MCF 10A (cell line): ENCODE results near the gene RFPL3. TPM values are rescaled to one million over a fixed set of nuclear protein-coding genes. Genes with fewer than 3 reads are reported as not detected.
A peak's percentile ranks its signal among the peaks of the same experiment; 100 is the strongest.

Experiments
- BruUV-seq: library from RNA; stranded (reverse); fragments of 400-500 nt; replicated peaks from 2 replicates; lab custom pipeline; 2021; lab: Mats Ljungman, UMichigan
- CTCF ChIA-PET: fragments of 300-600 bp; sonication (Branson Sonifier 250); formaldehyde crosslinking; extraction: SDS; loops from one replicate; lab custom pipeline; 2021; ENCODE audit warnings: antibody characterized with exemption, inconsistent platforms; lab: Yijun Ruan, JAX
- POLR2A ChIA-PET: fragments of 300-600, 350-650 bp; sonication (Branson Sonifier 250); formaldehyde crosslinking; extraction: SDS; loops from one replicate; lab custom pipeline; 2020; ENCODE audit warnings: antibody characterized with exemption, inconsistent platforms; lab: Yijun Ruan, JAX
- DNase-seq: peaks from one replicate; pipeline ENCODE4 v3.0.0-alpha.2; 2018; ENCODE audit not compliant: unreplicated experiment
- H3K27ac Mint-ChIP-seq: one replicate; pipeline ENCODE4 v1.8.0; 2022; ENCODE audit warnings: mild to moderate bottlenecking, low read depth, mixed read lengths; ENCODE audit not compliant: unreplicated experiment
- H3K27me3 Mint-ChIP-seq: one replicate; pipeline ENCODE4 v1.8.0; 2022; ENCODE audit warnings: mixed read lengths; ENCODE audit not compliant: insufficient read depth, unreplicated experiment
- H3K36me3 Mint-ChIP-seq: one replicate; pipeline ENCODE4 v1.8.0; 2022; ENCODE audit warnings: mild to moderate bottlenecking, moderate library complexity, mixed read lengths; ENCODE audit not compliant: insufficient read depth, unreplicated experiment
- H3K4me1 Mint-ChIP-seq: one replicate; pipeline ENCODE4 v1.8.0; 2022; ENCODE audit warnings: mixed read lengths; ENCODE audit not compliant: insufficient read depth, unreplicated experiment
- H3K4me3 Mint-ChIP-seq: one replicate; pipeline ENCODE4 v1.8.0; 2022; ENCODE audit warnings: mild to moderate bottlenecking, moderate library complexity, mixed read lengths; ENCODE audit not compliant: unreplicated experiment
- H3K9me3 Mint-ChIP-seq: one replicate; pipeline ENCODE4 v1.8.0; 2022; ENCODE audit warnings: mixed read lengths; ENCODE audit not compliant: unreplicated experiment
- intact Hi-C: fragments of 100-400 bp; cut with micrococcal nuclease; formaldehyde crosslinking; loops from 2 replicates; pipeline ENCODE4 v1.14.1; 2022
- total RNA-seq: library from RNA; stranded (reverse); gene quantifications from 2 replicates; pipeline ENCODE4 v1.2.3, GENCODE V29; 2022
- TF ChIP-seq, protein P1 (sequence below): fragments of 200-600 bp; IDR thresholded peaks from one replicate; pipeline ENCODE4 v1.8.0; 2022; ENCODE audit warnings: antibody characterized with exemption, mild to moderate bottlenecking; ENCODE audit not compliant: unreplicated experiment

RFPL3 gene
- total RNA-seq, 1 experiment from 2014 or later = not detected

DNA sequence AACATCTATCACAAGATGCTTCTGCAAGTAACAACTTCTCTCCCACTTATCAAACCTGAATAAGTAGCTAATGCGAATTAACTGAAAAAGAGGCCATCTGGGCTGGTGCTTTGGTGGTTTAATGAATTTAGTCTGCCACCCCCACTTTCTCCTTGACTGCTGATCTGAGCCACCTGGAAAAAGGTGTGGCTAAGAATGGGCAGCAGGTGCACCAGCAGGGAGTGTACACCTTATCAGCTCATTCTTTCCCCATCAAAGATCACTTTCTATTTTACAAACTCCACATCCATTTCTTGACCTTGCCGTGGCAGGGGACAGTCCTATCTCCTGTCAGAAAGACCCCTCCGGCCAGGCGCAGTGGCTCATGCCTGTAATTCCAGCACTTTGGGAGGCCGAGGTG is 6.5 kb downstream of the RFPL3 start:
- intact Hi-C loops = no loop called here
- Mint-ChIP-seq H3K27ac (no peak overlapping the region), H3K4me1 (no peaks in the 10 kb centered on the region), H3K36me3 (no peaks in the 10 kb centered on the region), H3K9me3 (no peaks in the 10 kb centered on the region), H3K4me3 (no peak overlapping the region), H3K27me3 (peaks cover 100% of the 10 kb centered on the region)
- ChIA-PET CTCF (interaction anchor here (0.6 to 0.8 kb wide), 2 partner anchors 98 to 100 kb away, joined by 3 read pairs; partner anchors contain the start of gene BPIFC), POLR2A (no interaction called here)
- no peak for DNase-seq
- BruUV-seq = no TSS peak
- TF ChIP-seq, protein P1, sequence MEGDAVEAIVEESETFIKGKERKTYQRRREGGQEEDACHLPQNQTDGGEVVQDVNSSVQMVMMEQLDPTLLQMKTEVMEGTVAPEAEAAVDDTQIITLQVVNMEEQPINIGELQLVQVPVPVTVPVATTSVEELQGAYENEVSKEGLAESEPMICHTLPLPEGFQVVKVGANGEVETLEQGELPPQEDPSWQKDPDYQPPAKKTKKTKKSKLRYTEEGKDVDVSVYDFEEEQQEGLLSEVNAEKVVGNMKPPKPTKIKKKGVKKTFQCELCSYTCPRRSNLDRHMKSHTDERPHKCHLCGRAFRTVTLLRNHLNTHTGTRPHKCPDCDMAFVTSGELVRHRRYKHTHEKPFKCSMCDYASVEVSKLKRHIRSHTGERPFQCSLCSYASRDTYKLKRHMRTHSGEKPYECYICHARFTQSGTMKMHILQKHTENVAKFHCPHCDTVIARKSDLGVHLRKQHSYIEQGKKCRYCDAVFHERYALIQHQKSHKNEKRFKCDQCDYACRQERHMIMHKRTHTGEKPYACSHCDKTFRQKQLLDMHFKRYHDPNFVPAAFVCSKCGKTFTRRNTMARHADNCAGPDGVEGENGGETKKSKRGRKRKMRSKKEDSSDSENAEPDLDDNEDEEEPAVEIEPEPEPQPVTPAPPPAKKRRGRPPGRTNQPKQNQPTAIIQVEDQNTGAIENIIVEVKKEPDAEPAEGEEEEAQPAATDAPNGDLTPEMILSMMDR = no peak

DNA sequence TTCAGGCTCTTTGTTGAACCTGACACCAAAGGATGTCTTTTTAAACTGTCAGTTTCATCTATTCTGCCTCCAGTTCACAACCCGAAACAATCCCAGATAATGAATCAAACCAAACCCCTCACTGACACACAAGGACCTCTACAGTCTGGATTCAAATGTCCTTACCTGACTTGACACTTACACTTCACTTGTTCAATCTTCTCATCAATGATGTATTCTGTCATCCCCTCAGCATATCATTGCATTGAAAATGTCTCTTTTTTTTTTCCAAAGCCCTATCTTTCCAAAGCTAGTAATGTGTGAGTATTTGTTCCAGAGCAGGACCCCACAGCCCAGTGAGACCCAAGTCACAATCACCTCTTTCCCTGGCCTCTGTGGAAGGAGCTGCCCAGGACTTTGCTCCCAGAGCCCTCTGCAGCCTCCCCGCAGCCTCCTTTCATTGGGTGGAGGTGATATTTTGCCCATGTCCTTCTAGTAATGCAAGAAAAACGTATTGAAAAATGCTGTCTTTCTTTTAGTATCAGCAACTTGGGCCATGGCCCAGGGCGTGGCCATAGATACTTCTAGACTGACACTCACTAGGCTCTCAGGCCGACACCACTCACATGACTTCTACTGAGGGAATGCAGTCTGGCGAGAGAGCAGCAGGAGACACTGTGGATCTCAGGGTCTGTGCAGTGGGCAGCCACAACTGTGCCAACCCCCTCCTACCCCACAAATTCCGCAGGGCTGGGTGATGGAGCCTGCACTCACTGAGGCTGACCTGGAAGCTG is 18.2 kb downstream of the RFPL3 start:
- peaks cover 47% of the 10 kb centered on the region for H3K27me3 Mint-ChIP-seq

DNA sequence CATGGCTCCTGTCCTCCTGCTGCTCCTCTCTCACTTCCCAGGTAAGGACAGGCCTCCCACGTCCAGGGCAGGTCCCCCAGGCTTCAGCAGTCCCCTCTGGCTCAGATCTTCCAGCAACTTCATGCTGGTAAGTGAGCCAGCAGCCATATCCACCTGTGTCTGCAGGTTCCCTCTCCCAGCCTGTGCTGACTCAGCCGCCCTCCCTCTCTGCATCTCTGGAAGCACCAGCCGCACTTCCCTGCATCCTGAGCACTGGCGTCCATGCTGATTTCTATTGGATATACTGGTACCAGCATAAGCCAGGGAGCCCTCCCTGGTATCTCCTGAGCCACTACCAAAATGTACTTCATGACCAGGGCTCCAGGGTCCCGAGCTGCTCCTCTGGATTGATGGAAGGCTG is 19.0 kb downstream of the RFPL3 start:
- DNase-seq = no peak
- peaks cover 47% of the 10 kb centered on the region for H3K27me3 Mint-ChIP-seq
- no peaks in the 10 kb centered on the region for H3K4me1 Mint-ChIP-seq
- no peaks in the 10 kb centered on the region for H3K36me3 Mint-ChIP-seq
- no peaks in the 10 kb centered on the region for H3K9me3 Mint-ChIP-seq
- TF ChIP-seq, protein P1 = no peak
- no peak overlapping the region for H3K4me3 Mint-ChIP-seq
- POLR2A ChIA-PET = no interaction called here
- CTCF ChIA-PET = interaction anchor here (0.6 to 1.7 kb wide), 3 partner anchors 10 to 111 kb away, joined by 3 to 4 read pairs (median 3); no protein-coding TSS in a partner anchor
- BruUV-seq = no TSS peak
- H3K27ac Mint-ChIP-seq = no peak overlapping the region
- intact Hi-C loops = loop anchor here (5.0 kb wide), 2 partner anchors 274 to 399 kb away; no protein-coding TSS in a partner anchor

More for the DNA sequence above, 18.2 kb downstream of the RFPL3 start:
- Mint-ChIP-seq H3K36me3 (no peaks in the 10 kb centered on the region), H3K27ac (no peak overlapping the region), H3K4me1 (no peaks in the 10 kb centered on the region), H3K9me3 (no peaks in the 10 kb centered on the region), H3K4me3 (no peak overlapping the region)
- DNase-seq = no peak
- ChIA-PET CTCF (interaction anchor here (0.7 kb wide), 1 partner anchor 860 kb away, joined by 4 read pairs; no protein-coding TSS in a partner anchor), POLR2A (no interaction called here)
- intact Hi-C loops = loop anchor here (5.0 kb wide), 2 partner anchors 274 to 399 kb away; no protein-coding TSS in a partner anchor
- TF ChIP-seq, protein P1 = no peak
- BruUV-seq = no TSS peak

DNA sequence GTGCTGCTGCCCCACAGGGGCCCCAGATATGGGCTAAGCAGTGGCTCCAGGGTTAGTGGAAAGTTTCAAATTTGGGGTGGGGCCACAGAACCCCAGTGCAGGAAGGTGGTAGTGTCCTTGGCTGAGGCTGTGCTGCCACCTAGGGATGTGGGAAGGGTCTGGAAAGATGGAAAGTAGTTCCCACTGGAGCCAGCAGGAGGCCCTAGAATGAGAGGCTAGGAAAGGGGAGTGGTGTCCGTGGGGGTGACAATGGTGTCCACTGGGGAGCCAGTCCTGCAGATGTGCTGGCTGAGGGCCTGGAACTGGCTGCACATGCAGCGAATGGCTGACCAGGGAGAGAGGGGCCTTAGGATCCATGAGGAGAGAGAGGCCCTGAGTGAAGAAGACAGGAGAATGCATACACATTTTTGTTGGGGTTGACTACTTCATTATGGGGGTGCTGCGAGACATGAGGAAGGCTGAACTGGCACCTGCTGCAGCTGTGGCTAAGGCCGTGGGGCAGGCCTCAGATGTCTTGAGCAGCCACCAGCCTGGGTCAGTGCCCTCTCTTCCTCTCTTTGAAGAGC is 21.1 kb downstream of the RFPL3 start:
- no peaks in the 10 kb centered on the region for H3K9me3 Mint-ChIP-seq
- no peaks in the 10 kb centered on the region for H3K36me3 Mint-ChIP-seq
- intact Hi-C loops = loop anchor here (1.0 to 5.0 kb wide), 3 partner anchors 176 to 401 kb away; no protein-coding TSS in a partner anchor
- H3K27ac Mint-ChIP-seq = no peak overlapping the region
- no peaks in the 10 kb centered on the region for H3K4me1 Mint-ChIP-seq
- ChIA-PET POLR2A (no interaction called here), CTCF (interaction anchor here (0.6 to 1.1 kb wide), 3 partner anchors 20 to 272 kb away, joined by 3 to 4 read pairs (median 3); no protein-coding TSS in a partner anchor)
- TF ChIP-seq, protein P1 = peak; percentile 71
- peaks cover 29% of the 10 kb centered on the region for H3K27me3 Mint-ChIP-seq
- DNase-seq = peak; percentile 72
- no TSS peak for BruUV-seq
- no peak overlapping the region for H3K4me3 Mint-ChIP-seq
